ENCODE measurements around the gene AOPEP. TPM values are rescaled to one million over a fixed set of nuclear protein-coding genes. Genes with fewer than 3 reads are reported as not detected.

Gene AOPEP, protein sequence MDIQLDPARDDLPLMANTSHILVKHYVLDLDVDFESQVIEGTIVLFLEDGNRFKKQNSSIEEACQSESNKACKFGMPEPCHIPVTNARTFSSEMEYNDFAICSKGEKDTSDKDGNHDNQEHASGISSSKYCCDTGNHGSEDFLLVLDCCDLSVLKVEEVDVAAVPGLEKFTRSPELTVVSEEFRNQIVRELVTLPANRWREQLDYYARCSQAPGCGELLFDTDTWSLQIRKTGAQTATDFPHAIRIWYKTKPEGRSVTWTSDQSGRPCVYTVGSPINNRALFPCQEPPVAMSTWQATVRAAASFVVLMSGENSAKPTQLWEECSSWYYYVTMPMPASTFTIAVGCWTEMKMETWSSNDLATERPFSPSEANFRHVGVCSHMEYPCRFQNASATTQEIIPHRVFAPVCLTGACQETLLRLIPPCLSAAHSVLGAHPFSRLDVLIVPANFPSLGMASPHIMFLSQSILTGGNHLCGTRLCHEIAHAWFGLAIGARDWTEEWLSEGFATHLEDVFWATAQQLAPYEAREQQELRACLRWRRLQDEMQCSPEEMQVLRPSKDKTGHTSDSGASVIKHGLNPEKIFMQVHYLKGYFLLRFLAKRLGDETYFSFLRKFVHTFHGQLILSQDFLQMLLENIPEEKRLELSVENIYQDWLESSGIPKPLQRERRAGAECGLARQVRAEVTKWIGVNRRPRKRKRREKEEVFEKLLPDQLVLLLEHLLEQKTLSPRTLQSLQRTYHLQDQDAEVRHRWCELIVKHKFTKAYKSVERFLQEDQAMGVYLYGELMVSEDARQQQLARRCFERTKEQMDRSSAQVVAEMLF
- 13.1 to 14.4 TPM (median 14.0 TPM) in 3 replicates for total RNA-seq (2021)
- percentile 67 among the genes with signal in this experiment for Bru-seq, nascent RNA
- long read RNA-seq, experiment 1, partial matches to known transcripts = 5 of 32 reads
- long read RNA-seq, experiment 1, other reads (novel, unspliced or antisense) = 21 of 32 reads
- long read RNA-seq, experiment 2, partial matches to known transcripts = 2 of 9 reads
- long read RNA-seq, experiment 2, other reads (novel, unspliced or antisense) = 7 of 9 reads
- long read RNA-seq, experiment 3, partial matches to known transcripts = 2 of 14 reads
- long read RNA-seq, experiment 3, other reads (novel, unspliced or antisense) = 12 of 14 reads

DNA sequence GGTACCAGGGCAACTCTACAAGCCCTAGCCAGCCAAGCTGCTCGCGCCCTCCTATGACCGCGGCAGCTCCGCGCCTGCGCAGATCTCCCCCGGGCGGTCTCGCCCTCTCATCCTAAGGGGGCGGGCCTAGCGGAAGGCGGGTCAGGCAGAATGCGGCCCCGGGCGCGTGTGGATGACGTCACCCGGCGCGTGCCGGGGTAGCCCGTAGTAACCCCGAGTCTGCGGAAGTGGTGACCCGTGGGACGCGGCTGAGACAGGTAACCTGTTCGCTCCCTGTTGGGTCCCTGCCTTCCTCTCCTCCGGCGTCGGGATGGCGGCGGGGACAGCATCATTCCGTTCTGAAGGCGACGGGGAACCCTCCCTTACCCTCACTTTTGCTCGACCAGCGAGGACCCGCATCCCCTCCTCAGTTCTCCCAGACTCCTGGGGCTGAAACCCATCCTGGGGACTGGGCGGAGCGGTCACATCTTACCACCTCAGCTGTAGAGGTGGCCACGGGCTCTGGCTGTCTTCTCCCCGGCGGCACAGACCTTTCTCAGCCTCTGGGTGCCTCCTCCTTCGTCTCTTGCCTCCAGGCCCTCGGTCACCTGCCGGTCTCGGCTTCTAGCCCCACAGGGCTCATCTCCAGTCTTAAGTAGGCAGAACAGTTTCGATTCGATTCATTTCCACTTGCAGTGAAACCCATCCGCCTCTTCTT lies at the start of gene AOPEP:
TSS of gene AOPEP (plus strand) at position 205 of the 697 bp plus-strand sequence. CDS start 33,085 bp downstream, outside the sequence.
- H3K9me3 Mint-ChIP-seq = peaks cover 6% of the 10 kb centered on the region
- H3K27ac Mint-ChIP-seq = peak within 1 kb of the TSS; percentile 96
- POLR2A ChIA-PET = interaction anchor here (0.6 to 0.9 kb wide), 4 partner anchors 11 to 169 kb away, joined by 3 to 4 read pairs (median 4); no protein-coding TSS in a partner anchor
- ATAC-seq = peak; percentile 96
- CTCF ChIA-PET = interaction anchor here (0.8 to 1.3 kb wide), 3 partner anchors 46 to 404 kb away, joined by 3 to 4 read pairs (median 4); no protein-coding TSS in a partner anchor
- no peaks in the 10 kb centered on the region for H3K36me3 Mint-ChIP-seq
- H3K4me3 Mint-ChIP-seq = peak within 1 kb of the TSS; percentile 97
- no peaks in the 10 kb centered on the region; the same call in 1 of the 2 replicates for H3K27me3 Mint-ChIP-seq (ENCODE audit: low read depth)
- DNase-seq (ENCODE audit: low spot score) = peak; percentile 99
- peaks cover 7% of the 10 kb centered on the region; the same call in 1 of the 2 replicates for H3K4me1 Mint-ChIP-seq
- TF ChIP-seq ZNF423 (CRISPR knock-in tag; IDR thresholded peaks at IDR 0.05) = no peak
- TF ChIP-seq, protein P1, sequence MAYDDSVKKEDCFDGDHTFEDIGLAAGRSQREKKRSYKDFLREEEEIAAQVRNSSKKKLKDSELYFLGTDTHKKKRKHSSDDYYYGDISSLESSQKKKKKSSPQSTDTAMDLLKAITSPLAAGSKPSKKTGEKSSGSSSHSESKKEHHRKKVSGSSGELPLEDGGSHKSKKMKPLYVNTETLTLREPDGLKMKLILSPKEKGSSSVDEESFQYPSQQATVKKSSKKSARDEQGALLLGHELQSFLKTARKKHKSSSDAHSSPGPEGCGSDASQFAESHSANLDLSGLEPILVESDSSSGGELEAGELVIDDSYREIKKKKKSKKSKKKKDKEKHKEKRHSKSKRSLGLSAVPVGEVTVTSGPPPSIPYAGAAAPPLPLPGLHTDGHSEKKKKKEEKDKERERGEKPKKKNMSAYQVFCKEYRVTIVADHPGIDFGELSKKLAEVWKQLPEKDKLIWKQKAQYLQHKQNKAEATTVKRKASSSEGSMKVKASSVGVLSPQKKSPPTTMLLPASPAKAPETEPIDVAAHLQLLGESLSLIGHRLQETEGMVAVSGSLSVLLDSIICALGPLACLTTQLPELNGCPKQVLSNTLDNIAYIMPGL (CRISPR knock-in tag; IDR thresholded peaks at IDR 0.05) = no peak
- TF ChIP-seq, protein P2, sequence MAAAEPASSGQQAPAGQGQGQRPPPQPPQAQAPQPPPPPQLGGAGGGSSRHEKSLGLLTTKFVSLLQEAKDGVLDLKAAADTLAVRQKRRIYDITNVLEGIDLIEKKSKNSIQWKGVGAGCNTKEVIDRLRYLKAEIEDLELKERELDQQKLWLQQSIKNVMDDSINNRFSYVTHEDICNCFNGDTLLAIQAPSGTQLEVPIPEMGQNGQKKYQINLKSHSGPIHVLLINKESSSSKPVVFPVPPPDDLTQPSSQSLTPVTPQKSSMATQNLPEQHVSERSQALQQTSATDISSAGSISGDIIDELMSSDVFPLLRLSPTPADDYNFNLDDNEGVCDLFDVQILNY (CRISPR knock-in tag; IDR thresholded peaks at IDR 0.05) = peak; percentile 45; the same call in 1 of the 2 replicates
- no peak for TF ChIP-seq NFATC4 (CRISPR knock-in tag; IDR thresholded peaks at IDR 0.05)
- peak; percentile 59; the same call in 1 of the 2 replicates for TF ChIP-seq GABPB1 (CRISPR knock-in tag; IDR thresholded peaks at IDR 0.05)
- TF ChIP-seq, protein P3, sequence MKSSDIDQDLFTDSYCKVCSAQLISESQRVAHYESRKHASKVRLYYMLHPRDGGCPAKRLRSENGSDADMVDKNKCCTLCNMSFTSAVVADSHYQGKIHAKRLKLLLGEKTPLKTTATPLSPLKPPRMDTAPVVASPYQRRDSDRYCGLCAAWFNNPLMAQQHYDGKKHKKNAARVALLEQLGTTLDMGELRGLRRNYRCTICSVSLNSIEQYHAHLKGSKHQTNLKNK (CRISPR knock-in tag; IDR thresholded peaks at IDR 0.05) = no peak
- TF ChIP-seq, protein P4, sequence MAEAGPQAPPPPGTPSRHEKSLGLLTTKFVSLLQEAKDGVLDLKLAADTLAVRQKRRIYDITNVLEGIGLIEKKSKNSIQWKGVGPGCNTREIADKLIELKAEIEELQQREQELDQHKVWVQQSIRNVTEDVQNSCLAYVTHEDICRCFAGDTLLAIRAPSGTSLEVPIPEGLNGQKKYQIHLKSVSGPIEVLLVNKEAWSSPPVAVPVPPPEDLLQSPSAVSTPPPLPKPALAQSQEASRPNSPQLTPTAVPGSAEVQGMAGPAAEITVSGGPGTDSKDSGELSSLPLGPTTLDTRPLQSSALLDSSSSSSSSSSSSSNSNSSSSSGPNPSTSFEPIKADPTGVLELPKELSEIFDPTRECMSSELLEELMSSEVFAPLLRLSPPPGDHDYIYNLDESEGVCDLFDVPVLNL (CRISPR knock-in tag; IDR thresholded peaks at IDR 0.05; ENCODE audit: borderline replicate concordance, low read depth) = no peak
- peak; percentile 36; the same call in 1 of the 2 replicates for TF ChIP-seq FOXP1 (CRISPR knock-in tag; IDR thresholded peaks at IDR 0.05; ENCODE audit: borderline replicate concordance)
- TF ChIP-seq, protein P5, sequence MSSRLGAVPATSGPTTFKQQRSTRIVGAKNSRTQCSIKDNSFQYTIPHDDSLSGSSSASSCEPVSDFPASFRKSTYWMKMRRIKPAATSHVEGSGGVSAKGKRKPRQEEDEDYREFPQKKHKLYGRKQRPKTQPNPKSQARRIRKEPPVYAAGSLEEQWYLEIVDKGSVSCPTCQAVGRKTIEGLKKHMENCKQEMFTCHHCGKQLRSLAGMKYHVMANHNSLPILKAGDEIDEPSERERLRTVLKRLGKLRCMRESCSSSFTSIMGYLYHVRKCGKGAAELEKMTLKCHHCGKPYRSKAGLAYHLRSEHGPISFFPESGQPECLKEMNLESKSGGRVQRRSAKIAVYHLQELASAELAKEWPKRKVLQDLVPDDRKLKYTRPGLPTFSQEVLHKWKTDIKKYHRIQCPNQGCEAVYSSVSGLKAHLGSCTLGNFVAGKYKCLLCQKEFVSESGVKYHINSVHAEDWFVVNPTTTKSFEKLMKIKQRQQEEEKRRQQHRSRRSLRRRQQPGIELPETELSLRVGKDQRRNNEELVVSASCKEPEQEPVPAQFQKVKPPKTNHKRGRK (CRISPR knock-in tag; IDR thresholded peaks at IDR 0.05; ENCODE audit: borderline replicate concordance) = no peak
- peak; percentile 97 for TF ChIP-seq SP1 (CRISPR knock-in tag; conservative IDR thresholded peaks at IDR 0.05)
- TF ChIP-seq, protein P6, sequence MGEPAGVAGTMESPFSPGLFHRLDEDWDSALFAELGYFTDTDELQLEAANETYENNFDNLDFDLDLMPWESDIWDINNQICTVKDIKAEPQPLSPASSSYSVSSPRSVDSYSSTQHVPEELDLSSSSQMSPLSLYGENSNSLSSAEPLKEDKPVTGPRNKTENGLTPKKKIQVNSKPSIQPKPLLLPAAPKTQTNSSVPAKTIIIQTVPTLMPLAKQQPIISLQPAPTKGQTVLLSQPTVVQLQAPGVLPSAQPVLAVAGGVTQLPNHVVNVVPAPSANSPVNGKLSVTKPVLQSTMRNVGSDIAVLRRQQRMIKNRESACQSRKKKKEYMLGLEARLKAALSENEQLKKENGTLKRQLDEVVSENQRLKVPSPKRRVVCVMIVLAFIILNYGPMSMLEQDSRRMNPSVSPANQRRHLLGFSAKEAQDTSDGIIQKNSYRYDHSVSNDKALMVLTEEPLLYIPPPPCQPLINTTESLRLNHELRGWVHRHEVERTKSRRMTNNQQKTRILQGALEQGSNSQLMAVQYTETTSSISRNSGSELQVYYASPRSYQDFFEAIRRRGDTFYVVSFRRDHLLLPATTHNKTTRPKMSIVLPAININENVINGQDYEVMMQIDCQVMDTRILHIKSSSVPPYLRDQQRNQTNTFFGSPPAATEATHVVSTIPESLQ (CRISPR knock-in tag; IDR thresholded peaks at IDR 0.05) = no peak
- TF ChIP-seq, protein P7, sequence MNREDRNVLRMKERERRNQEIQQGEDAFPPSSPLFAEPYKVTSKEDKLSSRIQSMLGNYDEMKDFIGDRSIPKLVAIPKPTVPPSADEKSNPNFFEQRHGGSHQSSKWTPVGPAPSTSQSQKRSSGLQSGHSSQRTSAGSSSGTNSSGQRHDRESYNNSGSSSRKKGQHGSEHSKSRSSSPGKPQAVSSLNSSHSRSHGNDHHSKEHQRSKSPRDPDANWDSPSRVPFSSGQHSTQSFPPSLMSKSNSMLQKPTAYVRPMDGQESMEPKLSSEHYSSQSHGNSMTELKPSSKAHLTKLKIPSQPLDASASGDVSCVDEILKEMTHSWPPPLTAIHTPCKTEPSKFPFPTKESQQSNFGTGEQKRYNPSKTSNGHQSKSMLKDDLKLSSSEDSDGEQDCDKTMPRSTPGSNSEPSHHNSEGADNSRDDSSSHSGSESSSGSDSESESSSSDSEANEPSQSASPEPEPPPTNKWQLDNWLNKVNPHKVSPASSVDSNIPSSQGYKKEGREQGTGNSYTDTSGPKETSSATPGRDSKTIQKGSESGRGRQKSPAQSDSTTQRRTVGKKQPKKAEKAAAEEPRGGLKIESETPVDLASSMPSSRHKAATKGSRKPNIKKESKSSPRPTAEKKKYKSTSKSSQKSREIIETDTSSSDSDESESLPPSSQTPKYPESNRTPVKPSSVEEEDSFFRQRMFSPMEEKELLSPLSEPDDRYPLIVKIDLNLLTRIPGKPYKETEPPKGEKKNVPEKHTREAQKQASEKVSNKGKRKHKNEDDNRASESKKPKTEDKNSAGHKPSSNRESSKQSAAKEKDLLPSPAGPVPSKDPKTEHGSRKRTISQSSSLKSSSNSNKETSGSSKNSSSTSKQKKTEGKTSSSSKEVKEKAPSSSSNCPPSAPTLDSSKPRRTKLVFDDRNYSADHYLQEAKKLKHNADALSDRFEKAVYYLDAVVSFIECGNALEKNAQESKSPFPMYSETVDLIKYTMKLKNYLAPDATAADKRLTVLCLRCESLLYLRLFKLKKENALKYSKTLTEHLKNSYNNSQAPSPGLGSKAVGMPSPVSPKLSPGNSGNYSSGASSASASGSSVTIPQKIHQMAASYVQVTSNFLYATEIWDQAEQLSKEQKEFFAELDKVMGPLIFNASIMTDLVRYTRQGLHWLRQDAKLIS (CRISPR knock-in tag; IDR thresholded peaks at IDR 0.05; ENCODE audit: borderline replicate concordance) = no peak
- TF ChIP-seq SMAD4 (CRISPR knock-in tag; IDR thresholded peaks at IDR 0.05) = no peak
- TF ChIP-seq FOXK1 (CRISPR knock-in tag; IDR thresholded peaks at IDR 0.05) = peak; percentile 86
- TF ChIP-seq SOX15 (CRISPR knock-in tag; IDR thresholded peaks at IDR 0.05) = no peak

Measured in WTC11 (cell line).